ENCODE data around the gene METTL1. TPM values are rescaled to one million over a fixed set of nuclear protein-coding genes. Genes with fewer than 3 reads are reported as not detected.
A peak's percentile ranks its signal among the peaks of the same experiment; 100 is the strongest.

METTL1 gene
- total RNA-seq, 1 donor from 2014 or later = 13.4 TPM

- ATAC-seq (peak; percentile 85), DNase-seq (ENCODE audit: low spot score) (peak; percentile 88)
- intact Hi-C loops (cut with DNase I) = no loop called here
Measured at GRCh38 chr12:57744194-57744776, 27.6 kb downstream of the METTL1 start.

DNA sequence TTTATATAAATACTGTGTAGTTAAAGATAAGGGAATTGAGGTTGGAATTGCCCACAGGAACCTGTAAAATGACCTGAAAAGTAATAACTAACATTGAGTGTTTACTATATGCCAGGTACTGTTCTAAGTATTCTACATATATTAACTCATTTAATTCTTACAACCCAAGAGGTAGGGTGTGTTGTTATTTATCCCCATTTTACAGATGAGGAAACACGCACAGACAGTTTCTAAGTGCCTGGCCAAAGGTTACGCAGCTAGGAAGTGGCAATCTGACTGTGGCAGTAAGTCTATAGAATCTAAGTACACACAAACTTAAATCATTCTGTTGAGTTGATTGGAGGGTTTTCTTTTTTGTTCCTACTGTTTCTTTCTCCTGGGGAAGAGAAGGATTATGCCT lies 28.1 kb downstream of the METTL1 start:
- DNase-seq (ENCODE audit: low spot score) (no peak), ATAC-seq (no peak)
- intact Hi-C loops (cut with DNase I) = no loop called here

- DNase-seq (ENCODE audit: low spot score) (no peak), ATAC-seq (no peak)
- intact Hi-C loops (cut with DNase I) = no loop called here
Measured at GRCh38 chr12:57741844-57742738, 29.8 kb downstream of the METTL1 start.

GRCh38 chr12:57741413-57741789 lies 30.5 kb downstream of the METTL1 start:
- DNase-seq (ENCODE audit: low spot score) (no peak), ATAC-seq (no peak)
- intact Hi-C loops (cut with DNase I) = no loop called here

DNA sequence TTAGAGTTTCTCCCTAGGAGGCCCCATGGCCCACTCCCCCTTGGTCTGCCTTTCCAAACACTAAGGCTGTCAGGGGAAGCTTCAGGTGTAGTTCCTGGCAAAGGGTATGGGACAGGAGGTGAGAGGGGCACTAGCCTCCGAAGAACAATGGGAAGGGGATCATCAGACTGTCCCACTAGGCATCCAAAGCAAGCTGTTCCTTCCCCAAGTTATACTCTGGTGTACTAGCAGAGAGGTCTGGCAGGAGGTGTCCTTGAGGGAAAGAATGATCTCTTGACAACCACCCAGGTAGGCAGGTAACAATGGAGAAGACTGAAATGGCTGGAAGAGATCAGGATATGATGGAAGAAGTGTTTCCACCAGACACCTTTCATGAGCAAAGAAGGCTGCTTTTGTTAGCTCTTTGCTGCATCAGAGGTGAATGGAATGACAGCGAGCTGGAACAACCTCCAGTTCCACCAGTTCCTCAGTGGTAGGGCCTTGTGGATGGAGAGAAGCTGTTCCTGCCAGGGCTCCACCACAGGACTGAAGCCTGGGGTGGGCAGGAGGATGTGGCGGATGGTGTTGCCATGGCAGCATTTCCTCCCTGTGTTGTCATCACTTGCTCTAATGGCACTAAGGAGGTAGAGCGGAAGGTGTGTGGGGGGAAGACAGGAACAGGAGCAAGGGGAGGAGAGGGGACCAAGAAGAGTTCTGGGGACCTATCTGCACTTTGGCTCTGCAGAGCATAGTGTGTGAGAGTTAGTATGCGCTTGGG lies 31.1 kb downstream of the METTL1 start:
- ATAC-seq (no peak), DNase-seq (ENCODE audit: low spot score) (no peak)
- intact Hi-C loops (cut with DNase I) = no loop called here

GRCh38 chr12:57739914-57740538 lies 31.9 kb downstream of the METTL1 start:
- DNase-seq (ENCODE audit: low spot score) (no peak), ATAC-seq (no peak)
- intact Hi-C loops (cut with DNase I) = no loop called here

DNA sequence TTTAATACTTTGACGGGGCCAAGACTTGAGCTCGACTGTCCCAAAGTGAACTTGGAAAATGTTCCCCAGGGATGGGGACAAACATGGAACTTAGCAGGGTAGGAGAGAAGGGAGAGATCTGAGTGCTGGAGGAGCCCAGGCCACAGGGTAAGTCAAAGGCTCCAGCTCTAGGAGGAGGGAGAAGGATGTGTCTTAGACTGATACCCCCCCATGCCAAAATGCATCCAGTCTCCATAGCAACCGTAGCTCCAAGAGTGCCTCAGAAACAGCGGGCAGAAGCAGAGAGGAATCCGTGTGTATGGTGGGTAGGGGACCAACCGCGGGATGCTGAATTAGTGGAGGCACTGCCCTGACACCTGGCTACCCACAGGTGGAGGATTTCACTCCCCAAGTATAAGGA lies 32.5 kb downstream of the METTL1 start:
- intact Hi-C loops (cut with DNase I) = no loop called here
- ATAC-seq (no peak), DNase-seq (ENCODE audit: low spot score) (no peak)

DNA sequence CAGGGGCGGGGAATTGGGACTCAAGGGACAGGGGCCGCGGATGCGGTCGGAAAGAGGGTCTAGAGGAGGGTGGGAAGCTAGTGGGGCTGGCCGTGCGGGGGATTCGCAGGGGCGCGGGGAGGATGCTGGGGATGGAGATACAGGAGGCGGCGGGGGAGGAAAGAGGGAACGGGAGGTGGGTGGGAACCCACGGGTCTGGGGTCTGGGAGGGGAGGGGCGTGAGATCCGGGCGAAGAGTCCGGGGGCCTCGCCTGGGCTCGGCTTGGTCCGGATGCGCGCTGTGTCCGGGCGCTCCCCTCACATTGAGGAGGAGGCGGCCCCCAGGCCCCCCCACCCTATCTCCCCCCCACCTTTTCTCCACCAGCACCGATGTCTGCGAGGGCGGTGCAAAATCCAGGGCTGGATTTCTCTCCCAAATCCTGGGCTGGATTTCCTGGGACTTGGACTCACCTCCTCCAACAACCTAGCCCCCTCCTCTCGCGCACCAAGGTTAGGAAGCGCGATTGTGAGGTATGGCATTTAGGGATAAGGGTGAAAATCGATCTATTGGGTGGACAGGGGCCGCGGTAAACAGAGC lies 33.2 kb downstream of the METTL1 start, which contains the start of gene AGAP2:
AGAP2 (minus strand) TSS at position 82 of the 577 bp plus-strand sequence. CDS start 496 bp downstream, outside the sequence.
- intact Hi-C loops (cut with DNase I) = no loop called here
- no peak for ATAC-seq
- no peak for DNase-seq (ENCODE audit: low spot score)

GRCh38 chr12:57737467-57738460 lies 34.1 kb downstream of the METTL1 start:
- no peak for DNase-seq (ENCODE audit: low spot score)
- ATAC-seq = no peak
- intact Hi-C loops (cut with DNase I) = no loop called here

- DNase-seq (ENCODE audit: low spot score) (no peak), ATAC-seq (no peak)
- intact Hi-C loops (cut with DNase I) = no loop called here
Measured at GRCh38 chr12:57736741-57737466, 35.0 kb downstream of the METTL1 start.

DNA sequence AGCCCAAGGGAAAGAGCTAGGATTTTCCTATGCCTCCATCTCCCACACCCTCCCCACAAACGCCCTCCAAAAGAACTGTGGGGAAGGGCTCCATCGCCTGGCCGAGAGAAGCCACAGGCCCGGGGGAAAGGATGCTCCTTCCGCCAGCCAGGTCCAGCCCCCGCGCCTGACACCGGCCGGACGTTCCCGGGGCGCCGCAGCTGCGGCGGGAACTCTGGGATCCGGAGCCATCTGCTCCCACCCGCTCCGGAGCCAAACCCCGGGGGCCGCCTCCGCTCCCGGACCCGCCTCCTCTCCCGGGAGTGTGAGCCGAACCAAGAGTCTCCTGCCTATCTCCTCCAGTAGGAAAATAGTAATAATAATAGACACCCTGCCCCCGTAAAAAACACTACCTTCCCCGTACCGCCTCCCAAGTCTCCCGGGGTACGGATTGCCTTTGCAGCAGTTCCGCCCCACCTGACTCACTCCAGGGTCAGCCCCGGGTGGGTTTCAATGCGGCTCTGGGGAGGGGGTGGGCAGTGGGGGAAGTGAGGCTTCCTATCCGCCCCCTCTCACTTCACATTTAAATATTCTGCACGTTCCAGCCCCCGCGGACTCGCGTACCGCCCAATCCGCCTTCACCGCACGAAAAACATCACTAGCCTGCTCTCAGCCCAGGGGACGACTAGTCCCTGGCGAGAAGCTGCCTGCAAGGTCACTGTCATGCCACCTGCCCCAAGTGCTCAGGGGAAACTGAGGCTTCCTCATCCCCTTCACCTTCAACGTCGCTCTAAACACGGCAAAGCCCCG lies 35.8 kb downstream of the METTL1 start:
- no peak for DNase-seq (ENCODE audit: low spot score)
- peak; percentile 50 for ATAC-seq
- intact Hi-C loops (cut with DNase I) = no loop called here

- intact Hi-C loops (cut with DNase I) = no loop called here
- ATAC-seq (no peak), DNase-seq (ENCODE audit: low spot score) (no peak)
Measured at GRCh38 chr12:57735198-57735855, 36.6 kb downstream of the METTL1 start.

GRCh38 chr12:57734591-57734990 lies 37.3 kb downstream of the METTL1 start:
- no peak for DNase-seq (ENCODE audit: low spot score)
- intact Hi-C loops (cut with DNase I) = no loop called here
- no peak for ATAC-seq

- ATAC-seq = no peak
- intact Hi-C loops (cut with DNase I) = no loop called here
- DNase-seq (ENCODE audit: low spot score) = no peak
Measured at GRCh38 chr12:57733928-57734327, 38.0 kb downstream of the METTL1 start.

DNA sequence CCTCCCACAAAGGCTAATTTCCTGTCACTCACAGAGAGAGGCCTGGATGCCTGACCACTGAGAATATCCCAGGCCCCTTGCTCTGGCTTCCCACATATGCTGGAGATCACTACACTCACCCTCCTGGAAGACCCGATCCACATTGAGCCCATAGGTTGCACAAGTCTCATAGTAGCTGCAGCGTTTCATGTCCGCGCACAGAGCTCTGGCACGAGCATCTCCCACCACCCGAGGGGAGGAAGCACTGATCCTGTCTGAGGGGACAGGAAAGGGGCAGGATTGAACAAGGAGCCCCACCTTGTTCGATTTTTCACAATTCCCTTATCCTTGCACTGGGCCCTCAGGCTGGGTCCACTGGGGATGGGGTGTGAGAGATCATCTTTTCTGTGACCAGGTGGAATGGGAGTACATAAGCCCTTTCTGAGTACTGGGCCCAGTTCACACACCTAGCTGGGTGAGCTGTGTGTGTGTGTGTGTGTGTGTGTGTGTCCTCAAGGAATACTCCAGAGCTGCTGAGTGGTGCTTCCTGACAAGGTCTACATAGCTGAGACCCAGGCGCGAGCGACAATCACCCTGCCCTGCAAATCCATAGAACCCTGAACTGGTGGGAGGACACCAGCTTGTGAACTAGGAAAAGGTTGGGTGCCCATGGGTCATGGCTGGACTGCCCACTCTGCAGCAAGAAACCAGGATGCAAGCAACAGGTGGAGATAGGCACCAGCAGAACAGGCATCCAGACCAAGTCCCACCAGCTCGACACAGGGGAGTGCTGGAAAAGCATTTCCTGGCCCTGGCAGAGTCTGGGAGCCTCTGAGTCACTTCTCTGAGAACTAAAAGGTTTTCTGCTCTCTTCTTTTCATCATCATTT lies 38.9 kb downstream of the METTL1 start:
- ATAC-seq (no peak), DNase-seq (ENCODE audit: low spot score) (peak; percentile 35)
- intact Hi-C loops (cut with DNase I) = no loop called here
